Thoracic aorta (tissue), 2 donors: ENCODE measurements around the gene PDPR. TPM values are rescaled to one million over a fixed set of nuclear protein-coding genes. Genes with fewer than 3 reads are reported as not detected.
"Not testable (repeated sequence)": the region's sequence is repeated elsewhere in the genome, so short reads cannot be mapped to it uniquely, and the experiment has no call there.

Experiments
- ATAC-seq: fragments of 150-250 bp; one replicate; pipeline ENCODE4 v1.8.0; 2017; ENCODE audit warnings: low read depth; ENCODE audit not compliant: insufficient number of reproducible peaks, low FRiP score
- DNase-seq: peaks from one replicate; pipeline ENCODE4 v3.0.0-alpha.2; 2020; ENCODE audit warnings: low spot score
- H3K27ac ChIP-seq, 2 donors: fragments of 200-600 bp; sonication (generic); 1 replicate in 1 of 2; 2 replicates in 1 of 2; pipeline ENCODE4 v1.5.1; 2016; ENCODE audit warnings: mild to moderate bottlenecking in 2 of 2, moderate library complexity in 2 of 2
- H3K27me3 ChIP-seq: fragments of 200-600 bp; sonication (generic); replicated peaks from 2 replicates; pipeline ENCODE4 v1.6.0; 2016; ENCODE audit warnings: mild to moderate bottlenecking; ENCODE audit not compliant: insufficient read depth
- H3K36me3 ChIP-seq: fragments of 200-600 bp; sonication (generic); one replicate; pipeline ENCODE4 v1.5.1; 2016
- H3K4me1 ChIP-seq, 2 donors: fragments of 200-600 bp; sonication (generic); 1 replicate in 1 of 2; 2 replicates in 1 of 2; pipeline versions ENCODE4 v1.5.1 to v1.6.0; 2016; ENCODE audit warnings: low read depth in 2 of 2, mild to moderate bottlenecking in 1 of 2; ENCODE audit not compliant: control insufficient read depth in 1 of 2
- H3K4me3 ChIP-seq: fragments of 200-600 bp; sonication (generic); 2 replicates; pipeline ENCODE4 v1.5.1; 2016; ENCODE audit warnings: mild to moderate bottlenecking
- H3K9me3 ChIP-seq: fragments of 200-600 bp; sonication (generic); 2 replicates; pipeline ENCODE4 v1.5.1; 2016
- CTCF ChIP-seq: fragments of 200-600 bp; sonication (generic); IDR thresholded peaks from one replicate; pipeline ENCODE4 v1.5.1; 2019; ENCODE audit warnings: antibody characterized with exemption
- total RNA-seq, 2 donors: library from RNA; depleted of rRNA; stranded (reverse); fragments of >200 nt; gene quantifications; one replicate each; pipeline versions ENCODE4 v1.1.0 to v1.2.3, GENCODE V29; 2016

PDPR gene
- total RNA-seq, 2 donors from 2014 or later, result 38.0 to 44.6 TPM

GRCh38 chr16:70162041-70162451, 47.9 kb downstream of the PDPR start:
- TF ChIP-seq CTCF, result no peak
- Histone ChIP-seq H3K27me3 (no peaks in the 10 kb centered on the region), H3K4me1 (no peaks in the 10 kb centered on the region), H3K27ac (no peak overlapping the region), H3K9me3 (no peaks in the 10 kb centered on the region), H3K36me3 (peaks cover 52% of the 10 kb centered on the region), H3K4me3 (no peak overlapping the region)
- DNase-seq, result no peak
- ATAC-seq, result no peak

DNA sequence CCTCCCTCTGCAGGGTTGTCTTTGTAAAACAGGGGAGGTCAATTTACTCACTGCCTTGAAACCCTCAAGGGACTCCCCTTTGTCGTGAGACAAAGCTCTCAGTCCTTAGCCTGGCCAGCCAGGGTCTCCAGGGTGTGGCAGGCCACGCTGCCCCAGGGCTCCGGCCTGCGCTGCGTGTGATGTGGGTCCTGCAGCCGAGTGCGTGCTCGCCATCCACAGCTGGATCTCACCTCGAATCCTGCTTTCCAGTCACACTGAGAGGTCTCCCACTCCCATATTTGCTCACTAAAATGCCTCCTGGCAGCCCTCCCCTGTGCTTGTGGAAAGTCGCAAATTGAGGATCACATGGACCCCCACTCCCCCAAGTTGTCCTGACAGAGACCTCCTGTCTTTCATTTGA, 49.5 kb downstream of the PDPR start:
- Histone ChIP-seq H3K4me1 (no peaks in the 10 kb centered on the region), H3K9me3 (no peaks in the 10 kb centered on the region), H3K27me3 (no peaks in the 10 kb centered on the region), H3K36me3 (peaks cover 37% of the 10 kb centered on the region), H3K4me3 (no peak overlapping the region), H3K27ac (no peak overlapping the region)
- TF ChIP-seq CTCF, result no peak
- ATAC-seq (no peak), DNase-seq (no peak)

DNA sequence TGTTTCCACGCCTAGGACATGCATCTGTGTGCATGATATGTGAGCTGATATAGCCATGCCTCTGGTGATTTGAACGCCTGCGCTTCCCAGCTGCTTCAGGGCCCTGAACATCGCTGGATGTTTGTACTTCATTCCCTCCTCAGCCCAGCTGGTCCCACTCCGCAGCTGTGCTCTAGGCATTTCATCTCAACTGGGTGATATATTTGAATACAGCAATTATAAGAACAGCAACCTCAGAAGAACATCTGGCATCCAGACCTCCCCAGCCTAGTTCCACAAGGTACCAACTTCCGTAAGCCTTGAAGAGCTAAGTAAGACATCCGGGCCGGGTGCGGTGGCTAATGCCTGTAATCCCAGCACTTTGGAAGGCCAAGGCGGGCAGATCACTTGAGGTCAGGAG, 52.6 kb downstream of the PDPR start:
- H3K36me3 ChIP-seq, H3K9me3 ChIP-seq, DNase-seq, H3K4me1 ChIP-seq, H3K4me3 ChIP-seq, ATAC-seq, H3K27me3 ChIP-seq, H3K27ac ChIP-seq: not testable (repeated sequence)

DNA sequence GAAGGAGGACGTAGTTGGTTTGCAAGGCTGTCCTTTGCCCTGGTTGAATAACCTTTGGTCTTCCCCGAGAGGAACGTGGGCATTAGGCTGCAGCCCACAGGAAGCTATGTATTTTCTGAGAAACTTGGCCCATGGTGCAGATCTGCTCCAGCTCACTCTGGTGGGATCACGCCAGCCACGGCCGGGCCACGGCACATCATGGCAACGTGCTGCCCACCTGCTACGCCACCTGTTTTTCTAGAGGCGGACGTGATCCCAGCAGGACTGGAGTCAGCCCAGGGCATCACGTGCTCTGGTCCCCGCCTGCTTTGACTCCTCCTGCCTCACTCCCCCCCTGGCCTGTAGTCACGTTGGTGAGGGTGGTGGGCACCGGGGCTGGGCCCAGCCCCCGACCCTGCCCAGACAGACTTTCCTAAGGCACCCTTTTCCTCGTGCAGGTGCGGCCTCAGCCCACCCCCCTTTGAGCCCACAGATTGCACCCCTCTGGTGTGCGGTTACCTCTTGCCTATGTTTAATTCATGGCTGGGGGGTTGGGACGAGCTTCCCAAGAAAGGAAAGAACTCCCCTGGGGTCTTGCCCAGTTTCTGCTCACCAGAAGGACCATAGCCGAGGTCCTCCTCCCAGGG, 59.2 kb downstream of the PDPR start, which contains the start of gene CLEC18C:
TSS of gene CLEC18C (plus strand) at position 576 of the 626 bp plus-strand sequence. CDS start 492 bp downstream, outside the sequence.
- H3K27ac ChIP-seq, H3K27me3 ChIP-seq, H3K36me3 ChIP-seq, DNase-seq, H3K4me3 ChIP-seq, H3K4me1 ChIP-seq, ATAC-seq, H3K9me3 ChIP-seq: not testable (repeated sequence)

- H3K9me3 ChIP-seq, H3K4me3 ChIP-seq, H3K27ac ChIP-seq, H3K4me1 ChIP-seq, ATAC-seq, H3K36me3 ChIP-seq, DNase-seq, H3K27me3 ChIP-seq: not testable (repeated sequence)
Measured at GRCh38 chr16:70173916-70174315, 59.8 kb downstream of the PDPR start.

GRCh38 chr16:70174387-70174932, 60.3 kb downstream of the PDPR start:
- ATAC-seq, H3K27me3 ChIP-seq, H3K4me3 ChIP-seq, H3K36me3 ChIP-seq, DNase-seq, H3K4me1 ChIP-seq, H3K9me3 ChIP-seq, H3K27ac ChIP-seq: not testable (repeated sequence)

- Histone ChIP-seq H3K4me3 (peak overlapping the region; percentile 65), H3K27ac (peak overlapping the region; percentile 53 to 68)
- not testable (repeated sequence) for DNase-seq
Measured at GRCh38 chr16:70187858-70188607, 73.9 kb downstream of the PDPR start.

GRCh38 chr16:70188608-70188915, 74.4 kb downstream of the PDPR start:
- not testable (repeated sequence) for ATAC-seq, H3K9me3 ChIP-seq, H3K4me1 ChIP-seq, H3K27me3 ChIP-seq, H3K36me3 ChIP-seq, DNase-seq
- peak overlapping the region; percentile 65 for H3K4me3 ChIP-seq
- H3K27ac ChIP-seq, result peak overlapping the region in 1 of 2 donors; percentile 53

More at GRCh38 chr16:70187858-70188607, 73.9 kb downstream of the PDPR start:
- H3K4me1 ChIP-seq, H3K9me3 ChIP-seq, H3K36me3 ChIP-seq, H3K27me3 ChIP-seq: not testable (repeated sequence)
- ATAC-seq, result peak; percentile 62

DNA sequence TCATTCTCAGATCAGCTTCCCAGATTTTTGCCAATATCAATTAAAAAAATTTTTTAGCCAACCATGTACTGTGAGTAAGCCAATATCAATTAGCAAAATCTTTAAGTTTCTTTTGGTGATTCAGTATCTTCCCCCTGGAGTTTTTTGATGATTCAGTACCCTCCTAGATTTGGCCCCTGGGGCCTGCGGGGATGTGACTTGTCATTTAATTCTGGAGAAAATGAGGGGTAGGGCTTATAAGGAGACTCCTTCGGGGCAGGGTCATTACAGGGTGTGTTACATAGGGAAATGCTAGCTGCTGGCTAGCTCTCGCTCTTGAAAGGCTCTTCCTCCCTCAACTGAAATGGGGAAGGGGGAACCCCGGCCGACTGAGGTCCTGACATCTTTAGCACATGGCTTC, 76.4 kb downstream of the PDPR start:
- not testable (repeated sequence) for ATAC-seq, H3K9me3 ChIP-seq, H3K27ac ChIP-seq, DNase-seq, H3K27me3 ChIP-seq, H3K4me3 ChIP-seq, H3K36me3 ChIP-seq, H3K4me1 ChIP-seq

DNA sequence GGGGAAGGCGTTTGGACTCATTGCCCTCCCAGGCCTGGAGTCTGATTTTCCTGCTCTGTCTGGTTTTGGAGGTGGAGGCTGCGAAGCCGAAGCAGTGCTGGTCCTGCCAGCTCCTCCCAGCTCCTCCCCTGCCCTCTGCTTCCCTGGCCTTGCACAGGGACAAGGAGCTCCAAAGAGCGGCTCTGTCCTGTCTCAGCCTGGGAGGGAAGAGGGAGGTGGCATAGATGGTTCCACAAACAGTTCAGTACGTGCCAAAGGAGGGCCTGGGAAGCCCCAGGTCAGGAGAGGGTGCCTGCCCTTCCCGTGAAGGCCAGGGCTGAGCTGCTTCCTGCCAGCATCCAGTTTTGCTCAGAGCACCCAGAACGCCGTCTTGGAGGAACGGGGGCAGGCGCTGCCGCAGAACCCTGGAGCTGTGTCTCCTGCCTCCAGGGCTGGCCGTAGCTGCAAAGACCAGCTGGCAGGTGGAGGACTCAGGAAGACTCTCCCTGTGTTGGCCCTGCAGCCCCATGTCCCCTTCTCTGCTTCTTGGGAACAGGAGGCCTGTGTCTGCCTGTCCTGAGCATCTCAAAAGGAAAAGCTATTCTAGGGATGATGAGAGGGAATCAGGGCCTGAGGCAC, 82.7 kb downstream of the PDPR start:
- not testable (repeated sequence) for H3K9me3 ChIP-seq, H3K4me1 ChIP-seq, H3K27me3 ChIP-seq, DNase-seq, H3K4me3 ChIP-seq, H3K36me3 ChIP-seq, ATAC-seq
- peak overlapping the region in 1 of 2 donors; percentile 28 for H3K27ac ChIP-seq
